HepG2 (cell line): ENCODE measurements around the gene CABP4. TPM values are rescaled to one million over a fixed set of nuclear protein-coding genes. Genes with fewer than 3 reads are reported as not detected.
A peak's percentile ranks its signal among the peaks of the same experiment; 100 is the strongest.

ENCODE experiments used
- HNF4A ChIP-seq: sonication (generic); formaldehyde crosslinking; IDR thresholded peaks from 2 replicates; pipeline ENCODE4 v1.4.0; 2020; ENCODE audit warnings: missing genetic modification reagents
- MBD4 ChIP-seq: IDR thresholded peaks from 2 replicates; pipeline ENCODE4 v1.6.1; 2012; ENCODE audit warnings: low read length, inconsistent platforms, borderline replicate concordance
- SIN3A ChIP-seq: IDR thresholded peaks from 2 replicates; pipeline ENCODE4 v1.6.1; 2011; ENCODE audit warnings: low read depth, mild to moderate bottlenecking, control low read depth, low read length, borderline replicate concordance
- TSC22D2 ChIP-seq: sonication (generic); formaldehyde crosslinking; IDR thresholded peaks from 2 replicates; pipeline ENCODE4 v1.5.1; 2020; ENCODE audit warnings: missing genetic modification reagents, mild to moderate bottlenecking, borderline replicate concordance
- ZBTB21 ChIP-seq: sonication (generic); formaldehyde crosslinking; IDR thresholded peaks from 2 replicates; pipeline ENCODE4 v1.4.0; 2020; ENCODE audit warnings: missing genetic modification reagents
- ZBTB38 ChIP-seq: sonication (generic); formaldehyde crosslinking; IDR thresholded peaks from 2 replicates; pipeline ENCODE4 v1.5.1; 2020; ENCODE audit warnings: mild to moderate bottlenecking, missing genetic modification reagents
- ZNF547 ChIP-seq: sonication (generic); formaldehyde crosslinking; IDR thresholded peaks from 2 replicates; pipeline ENCODE4 v1.5.1; 2020; ENCODE audit warnings: mild to moderate bottlenecking, missing genetic modification reagents
- ZNF607 ChIP-seq: sonication (generic); formaldehyde crosslinking; IDR thresholded peaks from 2 replicates; pipeline ENCODE4 v1.5.1; 2020; ENCODE audit warnings: missing genetic modification reagents, mild to moderate bottlenecking, borderline replicate concordance
- ZNF841 ChIP-seq: sonication (generic); formaldehyde crosslinking; IDR thresholded peaks from 2 replicates; pipeline ENCODE4 v1.8.1; 2023; ENCODE audit warnings: missing genetic modification reagents, borderline replicate concordance
- polyA plus RNA-seq, 8 experiments: library from polyadenylated mRNA; depleted of rRNA in 3 of 8; stranded (reverse) in 7 of 8; unstranded in 1 of 8; fragments of >200 nt; fragmentation: Illumina TruSeq in 4 of 8; extraction: Trizol in 4 of 8; gene quantifications; 2 replicates each; pipeline versions ENCODE4 v1.2.1 to v1.2.3, GENCODE V29; 2011 to 2016; ENCODE audit warnings: low read depth in 4 of 8, missing spikeins in 1 of 8, mixed read lengths in 1 of 8; ENCODE audit not compliant: insufficient read depth in 1 of 8
- total RNA-seq, 5 experiments: library from RNA; depleted of rRNA; stranded (reverse); fragments of >200 nt; fragmentation: Illumina TruSeq; extraction: Trizol; gene quantifications; 2 replicates each; pipeline ENCODE4 v1.2.3, GENCODE V29; 2016; ENCODE audit warnings: low read depth in 1 of 5
- TF ChIP-seq, protein P1 (sequence below): sonication (generic); formaldehyde crosslinking; IDR thresholded peaks from 2 replicates; pipeline ENCODE4 v1.4.0; 2020; ENCODE audit warnings: mild to moderate bottlenecking, missing genetic modification reagents
- TF ChIP-seq, protein P2 (sequence below): sonication (generic); formaldehyde crosslinking; IDR thresholded peaks from 2 replicates; pipeline ENCODE4 v1.4.0; 2020; ENCODE audit warnings: mild to moderate bottlenecking, missing genetic modification reagents
- TF ChIP-seq, protein P3 (sequence below): sonication (generic); formaldehyde crosslinking; IDR thresholded peaks from 2 replicates; pipeline ENCODE4 v1.9.0; 2022; ENCODE audit warnings: missing genetic modification reagents, mild to moderate bottlenecking, borderline replicate concordance
- TF ChIP-seq, protein P4 (sequence below), 2 experiments: fragments of 450-650 bp in 1 of 2; sonication (generic) in 1 of 2; formaldehyde crosslinking; IDR thresholded peaks; 2 replicates each; pipeline versions ENCODE4 v1.5.0 to v1.8.0; 2020 to 2022; ENCODE audit warnings: mild to moderate bottlenecking in 1 of 2, missing genetic modification reagents in 1 of 2
- TF ChIP-seq, protein P5 (sequence below): sonication (generic); formaldehyde crosslinking; conservative IDR thresholded peaks from 2 replicates; pipeline ENCODE4 v1.5.0; 2020; ENCODE audit warnings: missing genetic modification reagents

The CABP4 gene
- total and polyA plus RNA-seq, 2 of the 13 experiments (the other 11 are each of a cell fraction or from before 2014, with no cell fraction given) = not detected

DNA sequence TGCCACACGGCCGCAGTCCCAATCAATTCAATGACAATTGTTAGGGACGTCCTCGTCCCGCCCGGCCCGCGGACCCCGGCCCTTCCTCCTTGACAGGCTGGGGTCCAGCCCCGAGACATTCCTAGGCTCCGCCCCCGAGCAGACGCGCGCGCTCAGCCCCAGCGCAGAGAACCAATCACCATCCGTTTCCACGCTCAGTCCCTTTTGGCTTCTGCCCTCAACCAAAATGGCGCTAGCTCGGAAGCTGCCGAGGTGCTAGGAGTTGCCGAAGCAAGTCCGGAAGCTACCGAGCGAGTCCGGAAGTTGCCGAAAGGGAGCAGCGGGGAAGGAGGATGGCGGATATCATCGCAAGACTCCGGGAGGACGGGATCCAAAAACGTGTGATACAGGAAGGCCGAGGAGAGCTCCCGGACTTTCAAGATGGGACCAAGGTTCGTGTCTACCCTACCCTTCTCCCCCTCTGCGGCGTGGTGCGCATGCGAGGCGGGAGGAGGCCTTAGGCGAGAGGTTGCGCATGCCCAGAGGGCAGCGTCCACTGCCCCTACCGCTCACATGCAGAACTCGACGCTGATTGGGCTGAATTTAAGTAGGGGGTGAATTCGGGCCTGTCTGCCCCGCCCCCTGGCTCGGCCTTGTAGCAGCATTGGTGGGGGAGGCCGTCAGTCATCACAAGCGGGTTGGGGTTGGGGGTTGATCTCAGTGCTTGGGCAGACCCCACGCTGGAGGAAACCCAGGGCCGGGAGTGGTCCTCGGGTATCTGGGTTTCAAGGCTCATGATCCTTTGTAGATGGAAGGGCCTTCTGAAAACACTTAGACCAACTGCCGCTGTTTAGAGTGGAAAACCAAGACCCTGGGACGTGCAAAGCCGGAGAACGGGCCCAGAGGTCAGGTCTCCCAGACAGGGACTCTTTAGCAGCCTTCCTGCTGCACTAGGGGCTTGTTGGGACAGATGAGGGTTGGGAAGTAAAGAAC, 28.0 kb downstream of the CABP4 start, which contains the start of gene AIP (continued):
- TF ChIP-seq, protein P1, sequence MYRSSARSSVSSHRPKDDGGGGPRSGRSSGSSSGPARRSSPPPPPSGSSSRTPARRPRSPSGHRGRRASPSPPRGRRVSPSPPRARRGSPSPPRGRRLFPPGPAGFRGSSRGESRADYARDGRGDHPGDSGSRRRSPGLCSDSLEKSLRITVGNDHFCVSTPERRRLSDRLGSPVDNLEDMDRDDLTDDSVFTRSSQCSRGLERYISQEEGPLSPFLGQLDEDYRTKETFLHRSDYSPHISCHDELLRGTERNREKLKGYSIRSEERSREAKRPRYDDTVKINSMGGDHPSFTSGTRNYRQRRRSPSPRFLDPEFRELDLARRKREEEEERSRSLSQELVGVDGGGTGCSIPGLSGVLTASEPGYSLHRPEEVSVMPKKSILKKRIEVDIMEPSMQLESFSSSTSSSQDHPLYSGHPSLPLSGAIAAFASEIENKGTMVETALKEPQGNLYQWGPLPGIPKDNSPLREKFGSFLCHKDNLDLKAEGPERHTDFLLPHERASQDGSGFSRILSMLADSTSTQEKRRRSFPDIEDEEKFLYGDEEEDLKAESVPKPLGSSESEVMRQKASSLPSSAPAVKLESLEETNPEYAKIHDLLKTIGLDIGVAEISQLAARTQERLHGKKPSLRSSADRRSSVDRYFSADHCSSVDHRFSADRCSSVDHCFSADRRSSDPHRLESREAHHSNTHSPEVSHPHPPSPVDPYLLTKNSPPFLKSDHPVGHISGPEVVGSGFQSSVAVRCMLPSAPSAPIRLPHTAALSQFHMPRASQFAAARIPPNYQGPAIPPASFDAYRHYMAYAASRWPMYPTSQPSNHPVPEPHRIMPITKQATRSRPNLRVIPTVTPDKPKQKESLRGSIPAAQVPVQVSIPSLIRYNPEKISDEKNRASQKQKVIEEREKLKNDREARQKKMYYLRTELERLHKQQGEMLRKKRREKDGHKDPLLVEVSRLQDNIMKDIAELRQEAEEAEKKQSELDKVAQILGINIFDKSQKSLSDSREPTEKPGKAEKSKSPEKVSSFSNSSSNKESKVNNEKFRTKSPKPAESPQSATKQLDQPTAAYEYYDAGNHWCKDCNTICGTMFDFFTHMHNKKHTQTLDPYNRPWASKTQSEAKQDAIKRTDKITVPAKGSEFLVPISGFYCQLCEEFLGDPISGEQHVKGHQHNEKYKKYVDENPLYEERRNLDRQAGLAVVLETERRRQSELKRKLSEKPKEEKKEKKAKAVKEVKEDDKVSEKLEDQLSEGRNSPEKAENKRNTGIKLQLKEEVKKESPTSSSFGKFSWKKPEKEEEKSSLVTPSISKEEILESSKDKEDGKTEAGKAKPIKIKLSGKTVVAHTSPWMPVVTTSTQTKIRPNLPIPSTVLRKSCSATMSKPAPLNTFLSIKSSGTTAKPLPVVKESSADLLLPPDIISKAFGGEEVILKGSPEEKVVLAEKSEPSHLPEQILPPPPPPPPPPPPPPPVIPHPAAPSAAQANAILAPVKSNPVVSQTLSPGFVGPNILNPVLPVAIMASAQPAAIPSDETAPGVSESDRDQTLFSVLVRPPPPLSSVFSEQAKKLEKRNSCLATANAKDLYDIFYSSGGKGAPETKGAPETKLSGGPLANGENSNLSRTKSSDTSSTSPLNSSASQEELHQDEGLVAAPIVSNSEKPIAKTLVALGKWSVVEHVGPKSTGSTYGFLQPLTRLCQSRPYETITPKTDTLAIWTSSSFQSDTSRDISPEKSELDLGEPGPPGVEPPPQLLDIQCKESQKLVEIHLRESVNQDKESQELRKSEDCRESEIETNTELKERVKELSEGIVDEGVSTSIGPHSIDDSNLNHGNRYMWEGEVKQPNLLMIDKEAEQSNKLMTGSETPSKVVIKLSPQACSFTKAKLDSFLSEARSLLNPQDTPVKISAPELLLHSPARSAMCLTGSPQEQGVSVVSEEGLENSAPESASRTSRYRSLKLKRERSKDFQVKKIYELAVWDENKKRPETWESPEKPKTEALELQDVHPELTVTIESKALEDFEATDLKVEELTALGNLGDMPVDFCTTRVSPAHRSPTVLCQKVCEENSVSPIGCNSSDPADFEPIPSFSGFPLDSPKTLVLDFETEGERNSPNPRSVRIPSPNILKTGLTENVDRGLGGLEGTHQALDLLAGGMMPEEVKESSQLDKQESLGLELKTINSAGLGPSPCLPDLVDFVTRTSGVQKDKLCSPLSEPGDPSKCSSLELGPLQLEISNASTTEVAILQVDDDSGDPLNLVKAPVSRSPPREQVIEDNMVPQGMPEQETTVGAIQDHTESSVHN (CRISPR knock-in tag) = peak; percentile 94; the same call in 1 of the 2 replicates
- peak; percentile 79 for TF ChIP-seq TSC22D2
- TF ChIP-seq ZBTB38 (CRISPR knock-in tag) = peak; percentile 95
- TF ChIP-seq MBD4 = no peak
- TF ChIP-seq, protein P2, sequence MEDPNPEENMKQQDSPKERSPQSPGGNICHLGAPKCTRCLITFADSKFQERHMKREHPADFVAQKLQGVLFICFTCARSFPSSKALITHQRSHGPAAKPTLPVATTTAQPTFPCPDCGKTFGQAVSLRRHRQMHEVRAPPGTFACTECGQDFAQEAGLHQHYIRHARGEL (CRISPR knock-in tag) = 0 out of 2 replicates have a peak, but pooled peaks have one; percentile 56
- peak; percentile 99 for TF ChIP-seq ZNF547 (CRISPR knock-in tag)
- peak; percentile 58; the same call in 1 of the 2 replicates for TF ChIP-seq HNF4A
- peak; percentile 9; the same call in 1 of the 2 replicates for TF ChIP-seq SIN3A
- TF ChIP-seq, protein P3, sequence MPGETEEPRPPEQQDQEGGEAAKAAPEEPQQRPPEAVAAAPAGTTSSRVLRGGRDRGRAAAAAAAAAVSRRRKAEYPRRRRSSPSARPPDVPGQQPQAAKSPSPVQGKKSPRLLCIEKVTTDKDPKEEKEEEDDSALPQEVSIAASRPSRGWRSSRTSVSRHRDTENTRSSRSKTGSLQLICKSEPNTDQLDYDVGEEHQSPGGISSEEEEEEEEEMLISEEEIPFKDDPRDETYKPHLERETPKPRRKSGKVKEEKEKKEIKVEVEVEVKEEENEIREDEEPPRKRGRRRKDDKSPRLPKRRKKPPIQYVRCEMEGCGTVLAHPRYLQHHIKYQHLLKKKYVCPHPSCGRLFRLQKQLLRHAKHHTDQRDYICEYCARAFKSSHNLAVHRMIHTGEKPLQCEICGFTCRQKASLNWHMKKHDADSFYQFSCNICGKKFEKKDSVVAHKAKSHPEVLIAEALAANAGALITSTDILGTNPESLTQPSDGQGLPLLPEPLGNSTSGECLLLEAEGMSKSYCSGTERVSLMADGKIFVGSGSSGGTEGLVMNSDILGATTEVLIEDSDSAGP (CRISPR knock-in tag) = peak; percentile 95
- TF ChIP-seq, protein P4, sequence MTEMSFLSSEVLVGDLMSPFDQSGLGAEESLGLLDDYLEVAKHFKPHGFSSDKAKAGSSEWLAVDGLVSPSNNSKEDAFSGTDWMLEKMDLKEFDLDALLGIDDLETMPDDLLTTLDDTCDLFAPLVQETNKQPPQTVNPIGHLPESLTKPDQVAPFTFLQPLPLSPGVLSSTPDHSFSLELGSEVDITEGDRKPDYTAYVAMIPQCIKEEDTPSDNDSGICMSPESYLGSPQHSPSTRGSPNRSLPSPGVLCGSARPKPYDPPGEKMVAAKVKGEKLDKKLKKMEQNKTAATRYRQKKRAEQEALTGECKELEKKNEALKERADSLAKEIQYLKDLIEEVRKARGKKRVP (CRISPR knock-in tag; IDR thresholded peaks at IDR 0.05) = peak in 1 of 2 experiments; percentile 46; a peak in 1 of 4 replicates
- TF ChIP-seq, protein P5, sequence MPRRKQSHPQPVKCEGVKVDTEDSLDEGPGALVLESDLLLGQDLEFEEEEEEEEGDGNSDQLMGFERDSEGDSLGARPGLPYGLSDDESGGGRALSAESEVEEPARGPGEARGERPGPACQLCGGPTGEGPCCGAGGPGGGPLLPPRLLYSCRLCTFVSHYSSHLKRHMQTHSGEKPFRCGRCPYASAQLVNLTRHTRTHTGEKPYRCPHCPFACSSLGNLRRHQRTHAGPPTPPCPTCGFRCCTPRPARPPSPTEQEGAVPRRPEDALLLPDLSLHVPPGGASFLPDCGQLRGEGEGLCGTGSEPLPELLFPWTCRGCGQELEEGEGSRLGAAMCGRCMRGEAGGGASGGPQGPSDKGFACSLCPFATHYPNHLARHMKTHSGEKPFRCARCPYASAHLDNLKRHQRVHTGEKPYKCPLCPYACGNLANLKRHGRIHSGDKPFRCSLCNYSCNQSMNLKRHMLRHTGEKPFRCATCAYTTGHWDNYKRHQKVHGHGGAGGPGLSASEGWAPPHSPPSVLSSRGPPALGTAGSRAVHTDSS (CRISPR knock-in tag) = no peak
- no peak; the same call in 1 of the 2 replicates for TF ChIP-seq ZBTB21
- TF ChIP-seq ZNF607 = peak; percentile 99
- TF ChIP-seq ZNF841 = peak; percentile 84
